Dermis blood vessel endothelial cell (primary cell): ENCODE data around the gene ENTREP1. TPM values are rescaled to one million over a fixed set of nuclear protein-coding genes. Genes with fewer than 3 reads are reported as not detected.
"Not testable (repeated sequence)": the region's sequence is repeated elsewhere in the genome, so short reads cannot be mapped to it uniquely, and the experiment has no call there.

Experiments
- DNase-seq: peaks from one replicate; pipeline ENCODE4 v3.0.0; 2010
- total RNA-seq: library from RNA; depleted of rRNA; stranded (reverse); fragments of >200 nt; gene quantifications from 2 replicates; pipeline ENCODE4 v1.2.3, GENCODE V29; 2014

ENTREP1 gene
- total RNA-seq, 1 donor from 2014 or later: 8.0 TPM

DNA sequence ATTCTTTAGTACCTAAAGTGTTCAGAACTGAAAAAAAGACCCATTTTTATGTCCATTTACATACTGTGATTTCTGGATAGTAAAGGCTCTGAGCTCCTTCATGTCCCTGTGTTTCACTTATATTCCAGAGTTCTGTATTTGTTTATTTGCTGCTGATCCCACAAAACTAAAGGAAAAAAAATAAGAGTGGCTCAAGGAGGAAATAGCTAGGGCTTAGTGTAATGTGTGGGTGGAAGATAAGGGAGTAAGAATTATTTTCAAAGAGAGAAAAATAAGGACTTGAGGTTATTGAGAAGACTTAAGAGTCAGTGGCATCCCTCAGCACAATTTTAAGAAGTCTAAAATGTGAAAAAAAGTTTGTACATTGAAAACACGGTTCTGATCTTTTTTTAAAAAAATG, 46.0 kb downstream of the ENTREP1 start:
- peak; percentile 63 for DNase-seq

DNA sequence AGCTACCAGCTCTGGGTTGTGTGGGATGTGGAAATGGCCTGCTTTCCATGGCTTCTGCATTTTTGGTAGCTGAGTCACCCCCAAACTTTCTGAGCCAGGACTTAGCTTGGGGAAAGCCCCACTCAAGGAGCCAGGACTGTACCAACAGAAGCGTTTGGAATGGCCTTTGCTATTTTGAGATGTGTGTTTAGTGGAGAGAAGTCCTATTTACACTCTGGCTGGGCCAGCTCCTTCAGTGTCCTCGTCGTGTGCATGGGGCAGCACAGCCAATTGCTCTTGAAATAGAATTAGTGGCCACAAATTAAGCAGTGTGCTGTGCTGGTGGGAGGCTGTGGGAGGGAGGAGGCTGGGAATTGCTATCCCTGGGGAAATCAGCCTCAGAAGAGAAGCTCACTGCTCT, 51.6 kb downstream of the ENTREP1 start:
- DNase-seq: peak; percentile 76

DNA sequence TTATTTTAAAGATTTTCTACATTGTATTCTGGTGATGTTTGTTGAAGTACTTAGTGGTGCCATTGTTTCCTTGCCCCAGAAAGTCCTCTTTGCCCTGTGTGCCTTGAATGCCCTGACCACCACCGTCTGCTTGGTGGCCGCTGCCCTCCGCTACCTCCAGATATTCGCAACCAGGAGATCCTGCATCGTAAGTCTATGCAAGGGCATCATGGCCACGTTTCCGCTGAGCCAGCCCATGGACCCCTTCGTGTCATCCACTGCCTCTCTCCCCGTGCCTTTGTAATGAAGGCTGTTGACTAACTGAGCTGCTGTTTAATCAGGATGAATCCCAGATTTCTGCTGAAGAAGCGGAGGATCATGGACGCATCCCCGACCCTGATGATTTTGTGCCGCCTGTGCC, 52.3 kb downstream of the ENTREP1 start:
- no peak for DNase-seq

DNA sequence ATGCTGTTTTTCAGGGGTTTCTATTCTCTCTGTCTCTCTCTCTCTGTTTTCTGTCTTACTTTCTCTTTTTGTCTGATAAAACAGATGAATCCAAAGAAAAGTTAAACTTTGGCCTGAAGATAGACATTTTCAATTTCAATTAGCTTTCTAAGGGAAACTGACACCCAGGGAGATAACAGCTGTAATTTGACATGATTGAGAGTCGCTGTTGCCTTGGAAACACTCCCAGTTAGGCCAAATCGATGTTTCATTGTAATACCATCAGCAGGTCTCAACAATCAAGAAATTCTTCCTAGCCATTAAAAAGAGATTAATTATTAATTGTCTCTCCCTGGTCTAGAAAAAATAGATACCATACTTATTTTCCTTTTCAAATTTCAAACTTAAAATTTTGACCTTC, 53.0 kb downstream of the ENTREP1 start:
- no peak for DNase-seq

DNA sequence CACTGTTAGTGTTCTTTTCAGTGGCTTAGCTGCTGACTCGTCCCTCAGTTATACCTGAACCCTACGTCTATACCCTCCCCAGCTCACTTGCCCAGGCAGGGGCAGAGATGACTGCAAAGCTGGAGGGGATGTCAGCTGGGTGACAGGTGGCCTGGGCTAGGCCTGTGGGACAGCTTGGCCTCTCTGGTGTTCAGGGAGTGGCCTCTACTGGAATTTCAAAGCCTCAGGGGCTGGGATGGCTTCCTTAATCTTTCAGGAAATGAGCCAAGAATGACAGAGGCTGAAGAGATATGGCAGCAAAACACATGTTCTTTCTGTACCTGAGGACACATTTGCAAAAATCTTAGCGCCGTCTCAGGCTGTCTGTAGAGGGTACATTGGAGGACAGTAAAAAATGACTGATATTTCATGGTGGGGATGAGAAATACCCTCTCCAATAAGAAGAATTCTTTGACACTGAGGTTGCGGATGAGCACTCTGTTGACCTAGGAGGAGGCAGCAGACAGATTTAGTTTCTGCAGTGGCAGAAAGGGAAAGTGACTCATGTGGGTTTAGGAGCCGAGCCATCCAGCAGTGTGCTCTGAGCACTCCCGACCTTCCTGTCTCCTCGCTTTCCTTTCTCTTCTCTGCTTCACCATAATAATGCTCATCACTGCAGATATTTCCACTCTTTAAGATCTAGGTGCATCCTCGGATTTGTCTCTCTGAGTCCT, 54.4 kb downstream of the ENTREP1 start:
- peak; percentile 79 for DNase-seq

DNA sequence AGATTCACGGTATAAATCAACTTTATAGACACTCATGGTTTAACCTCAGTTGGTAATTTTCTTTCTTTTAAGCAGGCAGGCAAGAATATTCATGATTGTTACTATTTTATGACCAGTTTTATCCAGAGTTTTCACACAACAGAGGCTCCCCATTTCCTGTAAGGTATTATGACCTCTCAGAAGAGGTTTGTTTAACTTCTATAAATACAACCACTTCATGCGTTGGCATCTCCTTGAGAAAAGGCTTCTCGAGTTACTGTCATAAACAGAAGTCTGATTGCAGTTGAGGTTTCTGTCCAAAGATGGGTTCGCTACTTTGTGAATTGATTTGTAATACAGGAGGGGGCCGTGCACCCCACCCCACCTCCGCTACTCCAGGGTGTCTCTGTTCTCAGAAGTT, 55.3 kb downstream of the ENTREP1 start:
- no peak for DNase-seq

DNA sequence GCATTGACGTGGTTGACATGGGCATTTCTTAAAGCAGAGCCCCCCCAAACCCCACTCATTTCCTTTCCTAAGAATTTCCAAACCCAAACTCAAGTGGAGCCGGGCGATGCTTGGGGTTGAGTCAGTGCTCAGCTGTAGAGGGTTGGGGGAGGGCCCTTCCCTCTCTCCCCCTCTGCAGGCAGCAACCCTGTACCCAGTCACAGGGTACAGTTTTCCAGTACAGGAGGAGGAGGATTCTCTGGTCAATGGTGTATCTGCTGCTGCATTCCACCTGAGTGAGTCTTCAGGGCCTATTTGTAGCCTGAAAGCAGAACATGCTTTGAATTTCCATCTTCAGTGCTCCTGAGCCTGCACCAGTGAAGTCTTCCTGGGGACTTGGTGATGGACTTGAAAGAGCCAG, 55.8 kb downstream of the ENTREP1 start:
- DNase-seq: no peak

DNA sequence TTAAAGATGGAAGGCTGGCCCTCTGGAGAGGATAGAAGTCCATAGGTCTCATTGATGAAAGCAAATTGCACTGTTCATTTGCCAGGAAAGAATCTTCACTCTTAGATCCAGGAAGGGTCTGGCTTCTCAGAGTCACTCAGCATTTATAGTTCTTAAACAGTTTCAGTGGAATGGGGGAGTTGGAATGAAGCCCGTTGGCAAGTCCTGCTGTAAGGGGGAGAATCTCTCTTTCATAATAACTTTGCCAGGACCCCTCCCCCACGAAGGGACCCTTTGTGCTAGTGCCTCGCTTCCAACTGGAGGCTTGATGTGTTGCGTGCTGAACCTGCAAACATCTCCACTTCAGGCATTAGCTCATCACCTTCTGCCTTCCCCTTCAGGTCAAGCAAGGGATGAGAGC, 57.1 kb downstream of the ENTREP1 start:
- DNase-seq: no peak

DNA sequence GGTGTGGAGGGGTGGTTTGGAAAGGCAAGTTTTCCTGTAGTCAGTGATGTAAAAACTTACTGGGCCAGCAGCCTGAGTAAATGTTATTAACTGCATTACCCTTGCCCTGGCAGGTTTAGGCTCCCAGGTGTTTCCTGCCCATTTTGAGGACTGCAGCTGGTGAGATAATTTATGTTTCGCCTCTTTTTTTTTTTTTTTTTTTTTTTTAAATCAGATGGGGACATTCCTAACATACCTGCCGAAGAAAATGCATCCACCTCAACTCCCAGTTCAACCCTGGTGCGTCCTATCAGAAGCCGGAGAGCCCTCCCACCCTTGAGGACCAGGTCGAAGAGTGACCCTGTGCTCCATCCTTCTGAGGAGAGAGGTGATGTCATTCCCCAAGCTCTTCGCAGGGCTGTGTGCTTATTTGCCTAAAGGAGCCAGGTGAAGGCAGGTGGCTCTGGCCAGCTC, 60.6 kb downstream of the ENTREP1 start:
- peak; percentile 91 for DNase-seq

DNA sequence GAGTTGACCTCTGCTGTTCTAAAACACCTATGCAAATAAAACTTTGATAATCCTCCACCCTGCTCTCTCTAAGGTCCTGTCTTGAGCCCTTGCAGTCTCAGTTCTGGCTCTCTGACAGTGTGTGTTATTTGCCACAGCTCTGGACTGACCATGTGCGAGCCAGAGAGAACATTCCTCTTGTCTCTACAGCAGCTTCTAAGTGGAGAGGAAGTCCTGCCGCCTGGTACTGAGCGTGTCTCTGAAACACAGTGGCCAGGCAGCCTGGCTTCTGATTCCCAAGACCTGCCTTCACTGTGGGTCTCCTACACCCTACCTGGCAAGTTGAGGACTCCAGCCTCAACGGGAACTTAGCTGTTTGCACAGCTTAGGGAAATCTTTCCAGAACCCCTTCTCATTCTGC, 61.6 kb downstream of the ENTREP1 start:
- DNase-seq: no peak

DNA sequence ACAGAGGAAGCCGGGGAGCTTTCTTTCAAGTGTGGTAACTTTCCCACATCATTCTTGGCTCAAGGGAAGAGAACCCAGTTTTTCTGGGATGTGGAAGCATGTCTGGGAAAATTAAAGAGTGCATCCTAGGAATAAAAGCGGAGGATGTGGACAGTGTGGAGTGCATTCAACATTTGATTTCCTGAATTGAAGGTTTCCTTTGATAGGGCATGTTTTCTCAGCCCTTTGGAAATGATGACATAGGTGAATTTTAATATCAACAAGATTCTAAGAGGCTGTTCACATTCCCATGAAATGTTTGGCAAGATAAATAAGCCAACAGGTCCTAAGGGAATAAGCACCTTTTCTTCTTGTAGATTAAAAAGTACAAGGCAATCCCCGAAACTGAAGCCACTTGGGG, 63.6 kb downstream of the ENTREP1 start:
- no peak for DNase-seq

DNA sequence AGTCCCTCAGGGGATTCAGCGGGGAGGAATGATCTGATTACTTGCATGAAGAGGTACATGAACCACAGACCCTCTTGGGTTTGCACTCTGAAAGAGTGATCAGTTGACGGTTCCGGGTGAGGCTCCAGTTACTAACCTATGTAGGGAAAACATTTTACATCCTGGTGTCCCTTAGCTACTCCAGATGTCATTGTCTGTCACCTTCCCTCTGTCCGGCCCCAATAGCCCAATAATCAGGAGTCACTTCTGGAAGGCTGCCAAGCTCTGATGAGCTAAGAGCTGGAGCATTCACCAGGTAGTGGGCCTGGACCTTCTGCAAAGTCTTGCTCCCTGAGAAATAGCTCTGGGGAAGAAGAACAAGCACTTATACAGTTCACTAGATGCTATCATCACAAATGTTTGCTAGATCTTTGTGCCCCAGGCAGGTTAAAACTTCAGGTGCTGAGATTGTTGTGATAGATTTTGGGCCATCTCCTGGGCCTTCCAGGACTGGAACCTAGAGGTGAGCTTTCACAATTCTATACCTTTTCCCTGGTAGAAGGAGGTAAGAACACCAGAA, 64.5 kb downstream of the ENTREP1 start:
- no peak for DNase-seq

DNA sequence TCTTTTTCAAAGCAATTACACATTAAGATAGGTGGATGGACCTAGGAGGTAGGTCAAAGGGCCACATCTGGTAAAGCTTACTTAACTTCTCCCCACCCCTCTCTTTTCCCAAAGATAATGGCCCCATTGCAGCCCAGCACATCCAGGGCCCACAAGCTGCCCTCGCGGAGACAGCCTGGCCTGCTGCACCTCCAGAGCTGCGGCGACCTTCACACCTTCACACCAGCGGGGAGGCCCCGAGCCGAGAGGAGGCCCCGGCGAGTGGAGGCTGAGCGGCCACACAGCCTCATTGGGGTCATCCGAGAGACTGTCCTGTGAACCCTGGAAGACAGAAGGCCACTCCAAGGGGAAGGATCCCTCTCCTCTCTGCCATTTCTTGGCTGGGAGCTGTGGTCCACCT, 66.5 kb downstream of the ENTREP1 start:
- DNase-seq: no peak

DNA sequence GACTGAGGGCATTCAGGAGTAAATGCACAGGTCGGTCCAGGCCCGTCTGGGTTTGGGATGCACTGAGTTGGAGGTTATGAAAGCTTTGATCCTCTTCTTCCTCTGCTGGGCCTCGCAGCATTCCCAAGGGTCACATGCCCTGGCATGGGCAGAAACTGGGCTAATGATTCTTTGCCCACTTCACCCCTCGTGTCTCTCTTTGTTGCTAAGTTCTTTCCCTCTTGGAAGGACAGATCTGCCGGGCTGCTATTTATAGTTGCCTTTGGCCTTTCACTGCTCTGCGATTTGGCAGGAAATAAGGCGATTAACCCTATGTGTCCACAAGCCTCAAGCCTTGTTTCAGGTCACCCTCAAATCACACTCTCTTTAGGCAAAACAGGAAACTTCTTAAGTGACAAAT, 66.9 kb downstream of the ENTREP1 start:
- DNase-seq: peak; percentile 47

DNA sequence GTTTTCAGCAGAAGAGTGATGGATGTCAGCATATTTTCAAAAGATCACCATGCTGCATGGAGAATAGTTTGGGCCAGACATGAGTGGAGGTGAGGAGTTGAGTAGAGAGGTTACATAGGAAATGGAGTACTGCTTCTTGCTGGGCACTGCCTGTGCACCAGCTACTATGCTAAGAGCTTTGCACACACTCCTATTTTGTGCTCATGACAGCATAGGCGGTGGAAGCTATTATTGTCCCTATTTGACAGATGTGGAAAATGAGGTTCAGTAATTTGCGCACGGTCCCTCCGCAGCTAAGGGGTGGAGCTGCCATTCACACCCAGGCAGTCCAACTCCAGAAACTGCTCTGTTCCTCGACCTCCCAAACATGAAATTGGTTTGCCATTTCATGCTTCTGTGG, 67.8 kb downstream of the ENTREP1 start:
- DNase-seq: no peak

DNA sequence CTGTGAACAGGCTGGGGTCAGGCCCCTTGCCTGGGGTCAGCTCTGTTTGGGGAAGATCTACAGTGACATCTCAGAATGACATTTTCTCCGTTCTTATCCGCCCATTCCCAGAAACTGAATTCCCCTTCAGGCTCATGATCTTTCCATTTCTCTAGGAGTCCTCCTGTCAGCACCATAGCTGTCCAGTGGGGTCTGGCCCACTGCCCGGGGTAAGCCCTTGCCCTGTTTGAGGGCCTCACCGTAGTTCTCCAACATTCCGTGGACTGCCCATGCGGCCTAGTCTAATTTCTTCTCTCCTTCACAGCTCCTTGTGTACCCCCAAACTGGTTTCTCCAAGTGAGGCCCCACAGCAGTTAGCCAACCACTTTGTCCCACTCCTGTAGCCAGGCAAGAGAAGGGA, 68.4 kb downstream of the ENTREP1 start:
- DNase-seq: no peak

DNA sequence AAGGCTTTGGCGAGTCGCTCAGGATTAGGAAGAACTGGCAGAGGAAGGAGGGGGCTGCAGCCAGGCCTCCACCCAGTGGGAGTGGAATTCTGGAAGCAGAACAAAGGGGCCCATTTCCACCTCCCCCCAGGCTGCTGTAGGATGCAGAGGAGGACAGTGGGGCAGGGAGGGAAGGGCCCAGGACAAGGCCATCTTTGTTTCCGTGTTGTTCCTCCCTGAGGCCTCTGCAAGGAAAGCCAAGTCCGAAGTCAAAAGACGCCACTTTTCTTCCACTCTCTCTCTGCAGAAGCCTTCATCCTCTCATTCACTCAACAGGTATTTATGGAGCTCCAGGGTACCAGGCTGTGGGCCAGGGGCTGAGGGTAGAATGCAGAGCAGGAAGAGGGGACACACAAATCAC, 70.7 kb downstream of the ENTREP1 start:
- no peak for DNase-seq

DNA sequence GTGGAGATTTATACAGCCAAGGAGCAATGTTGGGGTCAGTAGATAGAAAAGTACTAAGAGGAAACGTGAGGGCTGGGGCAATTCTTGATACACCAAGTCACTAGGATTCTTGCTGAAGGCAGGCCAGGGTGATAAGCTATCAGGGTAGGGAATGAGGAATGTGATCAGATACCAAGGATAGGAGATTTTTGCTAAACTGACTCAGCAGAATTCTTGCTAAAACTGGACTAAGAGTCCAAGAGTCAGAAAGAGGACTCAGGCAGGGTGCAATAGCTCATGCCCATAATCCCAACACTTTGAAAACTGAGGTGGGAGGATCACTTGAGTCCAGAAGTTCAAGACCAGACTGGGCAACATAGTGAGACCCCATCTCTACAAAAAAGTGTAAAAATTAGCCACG, 71.7 kb downstream of the ENTREP1 start:
- no peak for DNase-seq

DNA sequence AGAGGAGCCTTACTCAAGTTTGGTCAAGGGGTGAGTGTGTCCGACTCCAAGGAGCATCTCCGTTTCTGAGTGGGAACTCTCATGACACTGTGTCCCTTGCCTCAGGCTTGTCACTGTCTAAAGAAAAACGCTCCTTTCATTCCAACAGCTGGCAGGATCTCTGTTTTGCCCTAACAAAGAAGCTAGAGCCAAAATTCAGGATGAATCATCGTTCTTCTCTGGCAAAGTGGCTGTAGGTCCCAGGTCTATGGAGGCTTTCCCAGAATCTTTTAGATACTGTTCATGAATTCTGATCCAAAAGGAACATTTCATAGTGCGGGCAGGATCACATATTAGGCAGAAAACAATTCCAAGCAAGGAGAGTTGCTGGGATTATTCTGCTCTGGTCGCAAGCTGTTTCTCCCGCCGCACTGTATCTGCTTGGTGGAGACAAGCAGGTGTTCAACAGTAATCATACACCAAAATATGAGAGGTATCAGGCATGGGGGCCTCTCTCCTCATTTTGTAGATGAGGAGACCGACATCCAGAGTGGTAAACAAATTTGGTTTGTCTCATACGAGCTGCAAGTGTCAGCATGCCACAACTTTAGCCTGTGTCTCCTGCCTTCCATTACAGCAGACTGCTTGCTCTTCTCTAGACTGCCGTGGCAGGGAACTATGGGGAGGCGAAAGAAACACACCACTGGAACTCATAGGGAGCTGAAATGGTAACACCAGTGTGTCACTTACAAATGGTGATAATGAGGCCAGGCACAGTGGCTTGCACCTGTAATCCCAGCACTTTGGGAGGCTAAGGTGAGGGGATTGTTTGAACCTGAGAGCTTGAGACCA, 72.6 kb downstream of the ENTREP1 start:
- no peak for DNase-seq

DNA sequence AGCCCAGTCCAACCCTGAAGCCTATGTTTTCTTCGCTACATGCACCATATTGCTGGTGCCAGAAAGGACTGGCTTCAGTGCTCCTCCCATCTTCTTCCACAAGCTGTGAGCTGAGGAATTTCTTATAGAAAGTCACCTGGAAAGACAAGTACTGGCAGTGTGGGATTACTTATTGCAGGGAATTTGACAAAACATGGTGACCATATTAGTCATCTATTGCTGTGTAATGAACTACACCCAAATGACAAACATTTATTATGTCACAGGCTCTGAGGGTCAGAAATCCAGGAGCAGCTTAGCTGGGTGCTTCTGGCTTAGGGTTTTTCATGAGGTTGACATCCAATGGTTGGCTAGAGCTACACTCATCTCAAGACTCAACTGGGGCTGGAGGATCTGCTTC, 75.5 kb downstream of the ENTREP1 start:
- no peak for DNase-seq

DNA sequence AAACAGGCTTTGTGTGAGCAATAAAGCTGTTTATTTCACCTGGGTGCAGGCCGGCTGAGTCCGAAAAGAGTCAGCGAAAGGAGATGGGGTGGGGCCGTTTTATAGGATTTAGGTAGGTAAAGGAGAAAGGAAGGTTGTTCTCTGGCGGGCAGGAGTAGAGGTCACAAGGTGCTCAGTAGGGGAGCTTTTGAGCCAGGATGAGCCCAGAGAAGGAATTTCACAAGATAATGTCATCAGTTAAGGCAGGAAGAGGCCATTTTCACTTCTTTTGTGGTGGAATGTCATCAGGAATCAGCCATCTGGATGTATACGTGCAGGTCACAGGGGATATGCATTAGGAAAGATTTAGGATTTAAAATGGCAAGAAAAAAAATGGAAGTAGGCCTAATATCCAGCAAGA, 84.9 kb downstream of the ENTREP1 start:
- not testable (repeated sequence) for DNase-seq

DNA sequence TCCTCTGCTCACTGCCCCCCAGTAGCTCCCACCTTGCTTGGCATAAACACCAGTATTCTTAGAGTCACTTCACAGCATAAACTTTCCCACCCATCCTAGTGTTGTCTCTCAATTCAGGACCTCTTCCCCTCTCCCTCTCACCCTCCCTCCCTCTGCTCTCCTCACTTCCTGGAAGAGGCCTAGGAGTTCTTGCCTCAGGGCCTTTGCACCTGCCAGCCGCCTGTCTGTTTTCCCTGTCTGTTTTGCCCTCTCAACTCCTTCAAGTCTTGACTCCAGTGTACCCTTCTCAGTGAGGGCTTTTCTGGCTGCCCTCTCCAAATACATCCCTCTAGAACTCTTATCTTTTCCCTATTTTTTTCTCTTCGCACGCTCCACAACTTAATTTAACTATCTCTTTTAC, 86.2 kb downstream of the ENTREP1 start:
- no peak for DNase-seq

DNA sequence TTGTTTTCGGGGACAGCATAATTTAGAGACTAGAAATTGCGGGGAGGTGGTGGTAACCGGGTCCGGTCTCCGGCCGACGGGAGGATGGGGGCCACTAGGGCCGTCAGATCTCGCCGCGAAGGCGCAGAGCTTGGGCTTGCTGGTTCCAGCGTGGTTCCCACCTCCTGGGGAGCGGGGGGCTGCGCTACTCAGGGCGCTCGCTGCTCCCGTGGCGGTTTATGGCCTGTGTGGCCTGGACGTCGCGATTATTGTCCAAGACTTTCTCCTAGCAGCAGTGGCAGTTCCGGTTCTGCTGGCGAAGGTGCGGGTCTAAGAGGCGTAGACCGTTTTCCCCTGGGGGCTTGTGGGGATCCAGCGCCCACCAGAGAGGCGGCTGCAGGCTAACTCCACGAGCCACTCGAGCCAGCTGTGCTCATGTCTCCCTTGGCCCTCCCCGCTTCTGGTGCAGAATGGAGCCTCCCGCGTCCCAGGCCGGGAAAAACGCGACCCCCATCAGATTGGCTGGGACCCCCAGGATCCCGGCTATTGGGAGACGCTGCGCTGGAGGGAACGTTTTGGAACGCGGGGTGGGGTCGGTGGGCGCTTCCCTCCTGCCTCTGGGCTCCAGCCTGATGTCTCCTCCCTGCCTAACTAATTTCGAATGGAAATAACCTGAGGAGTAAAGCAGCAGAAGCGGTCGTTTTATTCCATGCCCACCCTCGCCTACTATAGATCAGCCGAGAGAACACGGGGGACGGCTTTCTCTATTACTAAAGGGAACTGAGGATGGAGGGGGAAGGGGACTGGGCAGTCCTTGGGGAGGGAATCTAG, 87.1 kb downstream of the ENTREP1 start:
- DNase-seq: no peak
